Activated naive CD4-positive, alpha-beta T cell treated with anti-CD3 and anti-CD28 coated beads, Interleukin-2, amount 50 U/mL, for 24 hours (primary cell): ENCODE measurements around the gene SYCP3.
"Not testable (repeated sequence)": the region's sequence is repeated elsewhere in the genome, so short reads cannot be mapped to it uniquely, and the experiment has no call there.

Experiments used
- H3K27ac Mint-ChIP-seq: one replicate; pipeline ENCODE4 v1.8.0; 2021; ENCODE audit warnings: mild to moderate bottlenecking, mixed read lengths
- H3K27me3 Mint-ChIP-seq: one replicate; pipeline ENCODE4 v1.8.0; 2021; ENCODE audit warnings: mixed read lengths
- H3K36me3 Mint-ChIP-seq: one replicate; pipeline ENCODE4 v1.8.0; 2021; ENCODE audit warnings: mixed read lengths
- H3K4me1 Mint-ChIP-seq: one replicate; pipeline ENCODE4 v1.8.0; 2021; ENCODE audit warnings: mixed read lengths
- H3K4me3 Mint-ChIP-seq: one replicate; pipeline ENCODE4 v1.8.0; 2021; ENCODE audit warnings: mild to moderate bottlenecking, mixed read lengths
- H3K9me3 Mint-ChIP-seq: one replicate; pipeline ENCODE4 v1.8.0; 2021; ENCODE audit warnings: mixed read lengths

The SYCP3 gene

DNA sequence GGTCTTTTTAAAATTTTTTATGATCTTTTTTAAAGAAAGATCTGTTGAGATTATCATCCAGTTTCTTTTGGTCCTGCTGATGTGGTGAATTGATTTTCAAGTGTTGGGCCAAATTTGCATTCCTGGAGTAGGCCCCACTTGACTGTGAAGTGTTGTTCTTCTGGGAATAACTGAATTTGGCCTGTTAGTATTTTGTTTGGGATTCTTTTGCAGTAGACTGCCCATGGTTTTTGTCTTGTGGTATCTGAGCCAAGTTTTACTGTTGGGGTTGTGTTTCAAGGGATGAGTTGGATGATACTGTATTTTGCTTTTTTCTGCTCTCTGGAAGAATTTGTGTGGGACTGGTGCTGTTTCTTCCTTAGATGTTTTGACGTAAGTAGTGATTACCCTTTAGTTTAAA, 4.0 kb upstream of the SYCP3 start:
- Mint-ChIP-seq H3K36me3 (peaks cover 7% of the 10 kb centered on the region), H3K4me3 (no peak overlapping the region), H3K27ac (no peak overlapping the region), H3K4me1 (no peaks in the 10 kb centered on the region), H3K9me3 (no peaks in the 10 kb centered on the region), H3K27me3 (no peaks in the 10 kb centered on the region)

DNA sequence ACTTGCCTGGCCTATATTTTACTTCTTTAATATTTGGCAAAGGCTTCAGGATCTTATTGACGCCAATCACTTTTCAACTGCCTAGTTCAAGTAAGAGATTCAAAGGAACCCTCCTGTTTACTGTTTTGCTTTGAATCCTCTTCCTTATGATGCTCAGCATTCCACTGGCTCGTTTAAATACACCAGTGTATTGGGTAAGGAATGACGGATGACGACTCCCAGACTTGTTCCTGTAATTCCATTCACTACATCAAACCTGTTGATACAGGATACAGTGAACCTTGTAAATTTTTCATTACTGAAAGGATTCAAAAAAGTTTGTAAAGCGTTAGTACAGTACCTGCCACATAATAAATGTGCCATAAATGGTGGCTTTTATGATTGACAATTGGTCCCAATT, 1.7 kb upstream of the SYCP3 start:
- H3K27me3 Mint-ChIP-seq = no peaks in the 10 kb centered on the region
- H3K36me3 Mint-ChIP-seq = peaks cover 9% of the 10 kb centered on the region
- no peak overlapping the region for H3K4me3 Mint-ChIP-seq
- no peaks in the 10 kb centered on the region for H3K9me3 Mint-ChIP-seq
- no peak overlapping the region for H3K27ac Mint-ChIP-seq
- no peaks in the 10 kb centered on the region for H3K4me1 Mint-ChIP-seq

DNA sequence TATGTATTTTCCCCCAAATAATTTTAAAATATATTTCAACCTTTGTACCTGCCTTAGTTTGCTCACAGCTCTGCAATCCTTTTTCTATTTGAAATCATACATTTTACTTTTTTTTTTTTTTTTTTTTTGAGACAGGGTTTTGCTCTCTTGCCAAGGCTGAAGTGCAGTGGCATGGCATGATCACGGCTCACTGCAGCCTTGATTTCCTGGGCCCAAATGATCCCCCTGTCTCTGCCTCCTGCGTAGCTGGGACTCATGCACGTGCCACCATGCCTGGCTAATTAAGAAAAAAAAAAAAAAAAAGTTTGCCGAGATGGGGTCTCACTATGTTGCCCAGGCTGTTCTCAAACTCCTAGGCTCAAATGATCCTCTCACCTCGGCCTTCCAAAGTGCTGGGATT, 1.3 kb upstream of the SYCP3 start:
- H3K27ac Mint-ChIP-seq = no peak overlapping the region
- H3K4me3 Mint-ChIP-seq = no peak overlapping the region
- H3K9me3 Mint-ChIP-seq = no peaks in the 10 kb centered on the region
- H3K4me1 Mint-ChIP-seq = no peaks in the 10 kb centered on the region
- H3K27me3 Mint-ChIP-seq = no peaks in the 10 kb centered on the region
- H3K36me3 Mint-ChIP-seq = peaks cover 9% of the 10 kb centered on the region

DNA sequence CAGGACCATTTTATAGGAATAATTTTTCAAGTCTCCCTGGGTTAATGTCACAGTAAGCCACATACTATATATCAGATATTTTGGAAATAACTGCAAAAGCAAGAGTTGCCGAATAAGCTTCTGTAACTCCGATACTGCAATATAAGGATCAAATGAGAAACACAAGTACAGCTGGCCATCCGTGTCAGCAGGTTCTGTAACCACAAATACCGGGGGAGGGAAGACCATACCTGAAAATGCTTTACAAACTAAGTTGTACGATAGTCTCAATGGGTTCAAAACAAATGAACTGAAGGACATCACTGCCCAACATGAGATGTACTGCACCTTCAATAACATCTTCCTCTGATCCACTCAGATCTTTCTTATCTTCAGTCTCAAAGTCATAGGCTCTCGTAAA, 1.8 kb downstream of the SYCP3 start:
- no peaks in the 10 kb centered on the region for H3K9me3 Mint-ChIP-seq
- H3K36me3 Mint-ChIP-seq = peaks cover 4% of the 10 kb centered on the region
- no peak overlapping the region for H3K27ac Mint-ChIP-seq
- H3K4me1 Mint-ChIP-seq = no peaks in the 10 kb centered on the region
- no peaks in the 10 kb centered on the region for H3K27me3 Mint-ChIP-seq
- no peak overlapping the region for H3K4me3 Mint-ChIP-seq

DNA sequence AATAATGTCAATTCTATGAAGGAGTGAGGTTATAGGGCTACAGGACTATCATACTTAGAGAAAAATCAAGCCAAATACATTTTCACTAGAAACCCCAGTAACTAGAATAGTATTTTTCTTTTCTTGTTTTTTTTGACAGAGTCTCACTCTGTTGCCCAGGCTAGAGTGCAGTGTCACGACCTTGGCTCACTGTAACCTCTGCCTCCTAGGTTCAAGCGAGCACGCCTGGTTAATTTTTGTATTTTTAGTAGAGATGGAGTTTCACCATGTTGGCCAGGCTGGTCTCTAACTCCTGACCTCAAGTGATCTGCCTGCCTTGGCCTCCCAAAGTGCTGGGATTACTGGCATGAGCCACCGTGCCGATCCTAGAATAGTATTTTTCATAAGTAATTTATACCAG, 4.8 kb downstream of the SYCP3 start:
- H3K9me3 Mint-ChIP-seq, H3K27ac Mint-ChIP-seq, H3K4me1 Mint-ChIP-seq, H3K36me3 Mint-ChIP-seq, H3K27me3 Mint-ChIP-seq, H3K4me3 Mint-ChIP-seq: not testable (repeated sequence)

DNA sequence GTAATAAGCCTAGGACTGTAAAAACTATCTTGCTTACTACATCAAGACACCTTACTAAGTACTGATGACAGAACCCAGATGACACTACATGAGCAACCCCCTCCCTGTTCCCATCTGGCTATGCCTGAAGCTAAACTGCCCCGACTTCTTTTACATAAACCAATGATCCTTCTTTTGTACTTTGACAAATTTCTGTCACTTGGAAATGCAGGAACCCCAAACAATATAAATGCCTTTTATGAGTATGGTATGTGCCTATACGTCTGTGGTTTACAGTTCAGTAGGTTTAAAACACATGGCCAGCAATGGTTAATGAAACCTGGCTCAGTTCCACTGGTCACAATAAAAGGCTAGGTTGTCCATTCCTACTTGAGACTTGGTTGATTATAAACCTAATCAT, 6.1 kb downstream of the SYCP3 start:
- peaks cover 3% of the 10 kb centered on the region for H3K36me3 Mint-ChIP-seq
- H3K9me3 Mint-ChIP-seq = no peaks in the 10 kb centered on the region
- H3K4me3 Mint-ChIP-seq = no peak overlapping the region
- no peaks in the 10 kb centered on the region for H3K27me3 Mint-ChIP-seq
- H3K4me1 Mint-ChIP-seq = no peaks in the 10 kb centered on the region
- H3K27ac Mint-ChIP-seq = no peak overlapping the region

DNA sequence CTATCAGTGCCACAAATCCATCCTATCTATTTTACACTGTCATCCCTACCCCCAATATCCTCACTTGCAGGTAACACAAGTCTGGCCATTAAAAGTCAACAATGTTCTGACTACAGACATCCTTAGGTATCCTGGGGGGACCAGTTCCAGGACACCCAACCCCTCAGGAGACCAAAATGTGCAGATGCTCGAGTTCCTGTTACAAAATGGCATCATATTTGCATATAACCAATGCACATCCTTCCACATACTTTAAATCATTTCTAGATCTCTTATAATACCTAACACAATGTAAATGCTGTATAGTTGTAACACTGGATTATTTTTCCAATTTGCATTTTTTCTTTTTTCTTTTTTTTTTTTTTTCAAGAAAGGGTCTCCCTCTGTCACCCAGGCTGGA, 6.9 kb downstream of the SYCP3 start:
- Mint-ChIP-seq H3K36me3 (peaks cover 1% of the 10 kb centered on the region), H3K27me3 (no peaks in the 10 kb centered on the region), H3K4me3 (no peak overlapping the region), H3K4me1 (no peaks in the 10 kb centered on the region), H3K27ac (no peak overlapping the region), H3K9me3 (no peaks in the 10 kb centered on the region)

DNA sequence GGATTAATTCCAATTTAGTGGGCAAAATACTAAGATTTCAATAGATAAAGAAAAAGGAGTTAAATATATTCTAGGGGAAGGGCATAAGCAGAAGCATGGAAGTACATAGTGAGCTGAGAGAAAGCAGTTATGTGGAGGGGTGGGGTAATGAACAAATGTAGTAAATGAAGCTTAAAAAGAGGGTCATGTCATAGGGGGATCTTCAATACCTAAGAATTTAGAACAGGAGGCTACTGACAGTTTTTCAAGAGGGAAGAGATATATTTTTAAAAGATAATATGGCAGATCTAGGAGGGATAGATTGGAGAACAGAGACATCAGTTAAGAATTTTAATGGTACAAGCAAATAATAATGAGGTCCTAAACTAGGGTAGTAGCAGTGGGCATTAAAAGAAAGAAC, 9.4 kb downstream of the SYCP3 start:
- H3K4me3 Mint-ChIP-seq = no peak overlapping the region
- no peaks in the 10 kb centered on the region for H3K27me3 Mint-ChIP-seq
- H3K9me3 Mint-ChIP-seq = no peaks in the 10 kb centered on the region
- H3K4me1 Mint-ChIP-seq = no peaks in the 10 kb centered on the region
- H3K36me3 Mint-ChIP-seq = peaks cover 4% of the 10 kb centered on the region
- no peak overlapping the region for H3K27ac Mint-ChIP-seq

DNA sequence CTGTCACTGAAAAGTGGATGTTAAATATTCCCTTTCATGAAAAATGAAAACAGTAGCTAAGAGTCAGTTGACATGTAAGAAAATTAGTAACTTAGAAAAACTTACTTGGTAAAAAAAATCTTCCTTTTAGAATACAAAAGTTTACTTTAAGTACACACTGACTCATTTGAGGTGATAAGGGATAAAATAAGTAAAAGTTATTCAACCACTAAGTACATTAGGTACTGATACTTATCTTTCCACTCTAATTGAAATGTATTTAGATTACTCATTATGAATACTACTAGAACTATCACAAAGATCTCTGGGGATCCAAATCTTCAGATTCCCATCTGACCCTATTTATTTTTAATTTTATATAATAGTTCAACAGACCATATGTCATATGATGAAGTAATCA, 12.2 kb downstream of the SYCP3 start:
- H3K27ac Mint-ChIP-seq = no peak overlapping the region
- no peaks in the 10 kb centered on the region for H3K27me3 Mint-ChIP-seq
- H3K36me3 Mint-ChIP-seq = peaks cover 4% of the 10 kb centered on the region
- H3K9me3 Mint-ChIP-seq = no peaks in the 10 kb centered on the region
- H3K4me3 Mint-ChIP-seq = no peak overlapping the region
- H3K4me1 Mint-ChIP-seq = no peaks in the 10 kb centered on the region

DNA sequence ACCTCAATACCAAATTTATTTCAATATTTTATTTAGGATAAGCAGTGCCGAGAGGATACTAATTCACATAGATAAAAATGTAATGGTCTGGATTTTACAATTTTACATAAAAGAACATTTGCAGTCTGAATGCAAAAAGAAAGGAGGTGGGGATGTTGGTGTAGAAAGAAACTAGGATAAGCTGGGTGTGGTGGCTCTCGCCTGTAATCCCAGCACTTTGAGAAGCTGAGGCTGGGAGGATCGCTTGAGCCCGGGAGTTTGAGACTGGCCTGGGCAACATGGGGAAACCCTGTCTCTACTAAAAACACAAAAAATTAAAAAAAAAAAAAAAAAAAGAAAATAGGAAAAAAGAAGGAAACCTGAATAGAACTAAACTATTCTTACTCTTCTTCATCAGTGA, 16.9 kb downstream of the SYCP3 start:
- H3K9me3 Mint-ChIP-seq = no peaks in the 10 kb centered on the region
- no peak overlapping the region for H3K27ac Mint-ChIP-seq
- H3K27me3 Mint-ChIP-seq = no peaks in the 10 kb centered on the region
- no peaks in the 10 kb centered on the region for H3K4me1 Mint-ChIP-seq
- no peak overlapping the region for H3K4me3 Mint-ChIP-seq
- peaks cover 3% of the 10 kb centered on the region for H3K36me3 Mint-ChIP-seq

DNA sequence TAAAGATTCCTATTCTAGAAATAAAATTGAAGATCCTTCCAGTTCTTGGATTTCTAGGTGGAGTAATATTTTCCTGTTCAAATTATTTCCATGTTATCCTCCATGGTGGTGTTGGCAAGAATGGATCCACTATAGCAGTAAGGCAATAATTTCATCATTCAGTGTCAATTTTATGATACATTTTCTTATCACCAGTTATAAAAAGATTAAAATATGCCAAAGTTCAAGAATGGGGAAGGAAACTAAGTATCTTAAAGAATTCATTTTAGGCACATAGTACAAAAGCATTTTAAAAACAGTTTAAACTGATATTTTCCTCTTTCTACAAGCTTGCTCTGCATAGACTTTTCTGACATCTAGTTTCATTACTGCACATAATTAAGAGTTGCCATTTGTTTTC, 19.1 kb downstream of the SYCP3 start:
- H3K4me1 Mint-ChIP-seq = no peaks in the 10 kb centered on the region
- H3K4me3 Mint-ChIP-seq = no peak overlapping the region
- no peak overlapping the region for H3K27ac Mint-ChIP-seq
- H3K36me3 Mint-ChIP-seq = no peaks in the 10 kb centered on the region
- no peaks in the 10 kb centered on the region for H3K9me3 Mint-ChIP-seq
- H3K27me3 Mint-ChIP-seq = no peaks in the 10 kb centered on the region

DNA sequence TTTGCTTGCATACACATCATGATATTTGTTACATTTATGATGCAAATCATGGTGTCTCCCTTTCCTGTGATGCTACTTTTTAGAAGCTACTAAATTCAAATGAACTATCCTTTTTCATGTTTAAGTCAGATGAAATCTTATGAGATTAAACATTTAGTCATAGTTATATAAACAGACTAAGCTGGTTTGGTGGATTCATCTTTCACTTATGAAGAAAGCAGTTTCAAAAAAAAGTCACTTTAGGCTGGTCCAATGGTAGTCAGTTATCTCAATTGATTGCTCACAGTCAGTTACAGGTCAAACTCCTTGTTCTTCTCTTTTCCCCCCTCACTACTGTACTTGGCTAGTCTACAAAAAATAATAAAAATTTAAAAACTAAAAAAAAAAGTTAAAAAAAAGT, 19.7 kb downstream of the SYCP3 start:
- no peak overlapping the region for H3K27ac Mint-ChIP-seq
- no peaks in the 10 kb centered on the region for H3K4me1 Mint-ChIP-seq
- H3K9me3 Mint-ChIP-seq = no peaks in the 10 kb centered on the region
- H3K27me3 Mint-ChIP-seq = no peaks in the 10 kb centered on the region
- no peak overlapping the region for H3K4me3 Mint-ChIP-seq
- H3K36me3 Mint-ChIP-seq = no peaks in the 10 kb centered on the region

DNA sequence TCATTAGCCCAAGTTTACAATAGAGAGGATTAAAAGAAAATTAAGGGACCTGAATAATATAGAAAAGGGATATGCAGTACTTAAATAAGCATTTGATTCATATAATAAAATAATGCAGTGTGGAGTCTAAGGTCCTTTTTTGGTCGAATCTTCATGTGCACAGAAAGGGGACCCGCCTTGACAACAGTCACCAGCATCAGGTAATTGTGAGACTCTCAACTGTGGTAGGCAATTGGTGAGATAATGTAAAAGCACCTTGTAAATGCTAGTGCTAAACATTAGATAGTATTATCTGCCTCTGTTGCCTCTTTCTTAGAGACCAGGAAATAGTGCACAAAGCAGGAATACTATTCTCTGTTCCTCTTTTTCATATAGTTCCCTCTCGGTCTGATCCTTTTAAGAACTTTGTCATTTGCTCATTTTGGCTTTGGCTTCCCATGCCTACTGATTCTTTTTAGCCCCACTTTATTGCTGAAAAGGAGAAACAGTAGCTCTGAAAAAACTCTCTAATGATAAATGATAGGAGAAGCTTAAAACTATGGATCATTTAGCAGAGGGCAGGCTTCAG, 24.3 kb downstream of the SYCP3 start:
- Mint-ChIP-seq H3K27me3 (no peaks in the 10 kb centered on the region), H3K36me3 (no peaks in the 10 kb centered on the region), H3K4me1 (peaks cover 3% of the 10 kb centered on the region), H3K27ac (no peak overlapping the region), H3K9me3 (no peaks in the 10 kb centered on the region), H3K4me3 (no peak overlapping the region)

DNA sequence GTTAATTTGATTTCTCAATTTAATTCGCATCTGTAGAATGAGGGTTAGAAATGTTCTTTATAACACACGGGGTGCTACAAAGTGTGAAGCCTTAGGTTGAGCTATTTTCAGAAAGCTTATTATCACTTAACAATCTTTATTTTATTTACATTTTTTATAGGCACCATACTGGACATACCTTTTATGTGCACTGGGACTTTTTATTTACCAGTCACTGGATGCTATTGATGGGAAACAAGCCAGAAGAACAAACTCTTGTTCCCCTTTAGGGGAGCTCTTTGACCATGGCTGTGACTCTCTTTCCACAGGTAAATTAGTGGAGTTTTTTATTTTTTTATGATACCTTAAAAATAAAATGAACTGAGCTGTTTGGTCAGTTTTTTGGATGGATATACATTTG, 25.3 kb downstream of the SYCP3 start:
- H3K27ac Mint-ChIP-seq = no peak overlapping the region
- H3K27me3 Mint-ChIP-seq = no peaks in the 10 kb centered on the region
- H3K9me3 Mint-ChIP-seq = no peaks in the 10 kb centered on the region
- no peak overlapping the region for H3K4me3 Mint-ChIP-seq
- H3K4me1 Mint-ChIP-seq = peaks cover 9% of the 10 kb centered on the region
- no peaks in the 10 kb centered on the region for H3K36me3 Mint-ChIP-seq

DNA sequence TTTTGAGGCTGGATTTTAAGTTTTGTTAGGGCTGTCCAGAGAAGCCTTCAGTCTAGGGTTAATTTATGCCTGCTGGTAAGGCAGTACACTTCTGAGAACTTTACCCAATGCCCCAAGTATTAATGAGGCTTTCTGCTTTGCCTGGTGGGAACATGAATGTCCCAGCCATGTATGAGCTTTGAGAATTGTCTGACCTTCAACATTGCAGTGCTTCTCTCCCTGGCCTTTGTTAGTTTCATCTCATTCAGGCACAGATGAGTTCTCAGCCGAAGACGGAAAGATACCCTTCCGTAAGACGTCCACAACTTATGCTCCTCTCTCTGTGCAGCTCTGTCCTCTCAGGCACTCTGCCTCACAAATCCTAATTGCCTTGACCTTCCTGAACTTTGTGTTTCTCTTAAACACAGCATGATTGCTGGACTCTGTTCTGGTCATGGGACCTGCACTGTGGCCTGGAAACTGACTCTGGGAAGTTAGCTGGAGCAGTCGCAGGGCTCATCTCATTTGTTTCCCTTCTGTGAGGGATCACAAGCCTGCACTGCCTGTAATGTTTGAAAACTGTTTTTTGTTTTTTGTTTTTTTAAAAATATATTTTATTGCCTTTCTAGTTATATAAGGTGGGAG, 26.1 kb downstream of the SYCP3 start:
- peaks cover 9% of the 10 kb centered on the region for H3K4me1 Mint-ChIP-seq
- H3K4me3 Mint-ChIP-seq = no peak overlapping the region
- H3K27ac Mint-ChIP-seq = no peak overlapping the region
- H3K27me3 Mint-ChIP-seq = no peaks in the 10 kb centered on the region
- H3K9me3 Mint-ChIP-seq = no peaks in the 10 kb centered on the region
- no peaks in the 10 kb centered on the region for H3K36me3 Mint-ChIP-seq

DNA sequence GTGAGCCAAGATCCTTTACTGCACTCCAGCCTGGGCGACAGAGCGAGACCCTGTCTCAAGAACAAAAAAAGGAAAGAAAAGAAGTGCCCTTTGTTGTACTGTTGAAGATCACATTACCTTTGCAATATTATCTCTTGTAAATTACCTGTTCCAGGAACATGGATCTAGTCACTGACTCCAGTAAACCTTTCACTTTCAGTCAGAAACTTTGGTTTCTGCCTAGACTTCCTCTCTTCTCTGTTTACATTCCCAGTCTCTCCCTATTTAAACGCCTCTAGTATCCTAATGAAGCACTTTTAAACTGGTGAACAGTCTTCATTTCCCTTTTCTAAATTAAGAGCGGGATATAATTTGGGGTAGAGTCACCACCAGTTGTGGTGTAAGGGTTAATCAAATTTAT, 29.0 kb downstream of the SYCP3 start:
- H3K27me3 Mint-ChIP-seq = no peaks in the 10 kb centered on the region
- H3K36me3 Mint-ChIP-seq = no peaks in the 10 kb centered on the region
- no peaks in the 10 kb centered on the region for H3K9me3 Mint-ChIP-seq
- no peak overlapping the region for H3K4me3 Mint-ChIP-seq
- no peak overlapping the region for H3K27ac Mint-ChIP-seq
- peaks cover 20% of the 10 kb centered on the region for H3K4me1 Mint-ChIP-seq

DNA sequence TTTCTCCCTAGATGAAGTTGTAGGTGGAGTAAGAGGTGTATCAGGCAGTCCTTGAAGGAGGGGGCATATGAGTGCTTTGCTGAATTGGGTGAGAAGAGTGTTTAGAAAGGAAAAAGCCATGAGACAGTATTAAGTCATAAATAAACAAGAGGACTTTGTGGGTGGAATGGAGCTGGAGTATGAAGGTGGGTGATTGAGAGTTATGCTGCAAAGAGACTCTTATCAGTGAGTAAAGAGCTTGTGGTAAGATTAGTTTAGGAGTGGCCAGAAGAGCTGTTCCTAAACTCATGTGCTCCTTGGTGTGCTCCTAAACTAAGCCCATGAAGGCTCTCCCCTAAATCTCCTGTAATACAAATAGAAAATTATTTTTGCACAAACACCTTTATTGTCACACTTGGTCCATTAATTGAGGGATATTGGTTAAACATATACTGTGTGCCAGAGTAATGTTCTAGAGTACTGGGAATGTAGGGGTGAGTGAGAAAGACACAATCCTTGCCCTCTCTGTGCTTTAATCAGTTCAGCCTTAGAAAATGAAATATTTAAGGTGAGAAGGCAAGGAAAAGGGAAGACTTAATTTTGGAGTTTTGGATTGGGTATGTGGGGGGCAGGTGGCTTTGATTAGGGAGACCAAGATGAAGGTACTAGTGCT, 32.0 kb downstream of the SYCP3 start:
- Mint-ChIP-seq H3K4me3 (no peak overlapping the region), H3K9me3 (no peaks in the 10 kb centered on the region), H3K36me3 (no peaks in the 10 kb centered on the region), H3K4me1 (peaks cover 20% of the 10 kb centered on the region), H3K27me3 (no peaks in the 10 kb centered on the region), H3K27ac (peak overlapping the region; percentile 0)
